ENCODE measurements around the gene MCTP1. TPM values are rescaled to one million over a fixed set of nuclear protein-coding genes. Genes with fewer than 3 reads are reported as not detected.

MCTP1 gene
- total and polyA plus RNA-seq, 2 of the 8 experiments (the other 6 are each of a cell fraction or from before 2014, with no cell fraction given): 0.56 to 3.4 TPM

DNA sequence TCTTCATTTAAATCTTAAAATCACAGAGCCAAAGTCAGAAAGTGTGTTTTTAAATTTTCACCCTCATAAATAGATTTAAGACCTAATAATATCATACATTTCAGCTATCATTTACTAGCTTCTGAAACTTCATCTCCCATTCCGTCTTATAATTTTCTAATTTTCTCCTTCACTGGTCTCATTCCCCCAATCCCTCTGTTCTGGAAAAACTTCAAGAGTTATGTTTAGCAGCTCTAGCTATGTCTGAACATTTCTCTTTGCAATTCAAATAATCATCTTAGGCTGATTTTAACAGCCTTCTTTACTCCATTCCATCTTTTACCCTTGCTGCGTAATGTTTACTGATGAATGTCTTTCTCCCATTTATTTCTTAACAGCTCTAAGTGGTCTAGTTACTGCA is 474.0 kb downstream of the MCTP1 start (continued):
- TF ChIP-seq CHD1 (IDR thresholded peaks at IDR 0.05; ENCODE audit: low read depth, low read length) (no peak), GABPA (IDR thresholded peaks at IDR 0.05; ENCODE audit: borderline replicate concordance, insufficient read depth, low read length) (no peak), HDAC6 (IDR thresholded peaks at IDR 0.05; ENCODE audit: low read depth, low read length) (no peak), SIRT6 (IDR thresholded peaks at IDR 0.05; ENCODE audit: low read length) (no peak), SRF (IDR thresholded peaks at IDR 0.05; ENCODE audit: low read depth, low read length) (no peak)
- TF ChIP-seq, protein P1, sequence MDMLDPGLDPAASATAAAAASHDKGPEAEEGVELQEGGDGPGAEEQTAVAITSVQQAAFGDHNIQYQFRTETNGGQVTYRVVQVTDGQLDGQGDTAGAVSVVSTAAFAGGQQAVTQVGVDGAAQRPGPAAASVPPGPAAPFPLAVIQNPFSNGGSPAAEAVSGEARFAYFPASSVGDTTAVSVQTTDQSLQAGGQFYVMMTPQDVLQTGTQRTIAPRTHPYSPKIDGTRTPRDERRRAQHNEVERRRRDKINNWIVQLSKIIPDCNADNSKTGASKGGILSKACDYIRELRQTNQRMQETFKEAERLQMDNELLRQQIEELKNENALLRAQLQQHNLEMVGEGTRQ (IDR thresholded peaks at IDR 0.05; ENCODE audit: low read length): no peak

Data from H1 (cell line).